HEK293 (cell line): ENCODE measurements around the gene SLMAP.

Experiments
- CTCF ChIA-PET: fragments of 350-600 bp; formaldehyde crosslinking; extraction: SDS; loops from one replicate; lab custom pipeline; 2021; ENCODE audit warnings: antibody characterized with exemption; lab: Yijun Ruan, JAX
- POLR2A ChIA-PET: fragments of 300-600 bp; formaldehyde crosslinking; extraction: SDS; loops from one replicate; lab custom pipeline; 2020; ENCODE audit warnings: antibody characterized with exemption, inconsistent platforms; lab: Yijun Ruan, JAX
- H3K27ac ChIP-seq: fragments of 200-500 bp; sonication (Bioruptor generic); 2 replicates; pipeline ENCODE4 v1.5.1; 2014; ENCODE audit warnings: low read depth, low read length, control low read depth, inconsistent platforms; ENCODE audit errors: extremely low read depth
- H3K36me3 ChIP-seq, 2 experiments: fragments of 200-500 bp in 1 of 2; sonication (Bioruptor generic) in 1 of 2; 1 replicate in 1 of 2; 2 replicates in 1 of 2; pipeline ENCODE4 v1.5.1; 2014 to 2017; ENCODE audit warnings: inconsistent platforms in 2 of 2, low read length in 2 of 2; ENCODE audit not compliant: control insufficient read depth in 2 of 2, insufficient read depth in 1 of 2
- H3K4me1 ChIP-seq: fragments of 200-500 bp; sonication (Bioruptor generic); 2 replicates; pipeline ENCODE4 v1.5.1; 2014; ENCODE audit warnings: mild to moderate bottlenecking, low read length, inconsistent platforms; ENCODE audit not compliant: control insufficient read depth, insufficient read depth
- H3K4me3 ChIP-seq: 2 replicates; pipeline ENCODE4 v1.5.1; 2011; ENCODE audit warnings: low read depth, mild to moderate bottlenecking, control low read depth, low read length, moderate library complexity
- H3K9me3 ChIP-seq: fragments of 200-500 bp; sonication (Bioruptor generic); 2 replicates; pipeline ENCODE4 v1.5.1; 2014; ENCODE audit warnings: low read depth, low read length, inconsistent platforms; ENCODE audit not compliant: control insufficient read depth, insufficient read depth
- ELK4 ChIP-seq: IDR thresholded peaks from 2 replicates; pipeline ENCODE4 v1.6.1; 2011; ENCODE audit warnings: mild to moderate bottlenecking, low read depth, low read length, borderline replicate concordance
- KLF1 ChIP-seq: fragments of 450-650 bp; formaldehyde crosslinking; IDR thresholded peaks from 2 replicates; pipeline ENCODE4 v1.5.1; 2016; ENCODE audit warnings: missing biosample characterization, missing genetic modification characterization
- MEIS1 ChIP-seq: sonication (generic); formaldehyde crosslinking; IDR thresholded peaks from 2 replicates; pipeline ENCODE4 v1.8.1; 2022; ENCODE audit warnings: missing genetic modification reagents, mild to moderate bottlenecking, borderline replicate concordance
- MZF1 ChIP-seq: fragments of 450-650 bp; formaldehyde crosslinking; IDR thresholded peaks from 2 replicates; pipeline ENCODE4 v1.5.1; 2017; ENCODE audit warnings: missing biosample characterization, missing genetic modification characterization, borderline replicate concordance
- PRDM10 ChIP-seq: fragments of 450-650 bp; formaldehyde crosslinking; IDR thresholded peaks from 2 replicates; pipeline ENCODE4 v1.5.1; 2016; ENCODE audit warnings: missing biosample characterization, missing genetic modification characterization
- SALL2 ChIP-seq: fragments of 450-650 bp; formaldehyde crosslinking; IDR thresholded peaks from 2 replicates; pipeline ENCODE4 v1.5.0; 2017; ENCODE audit warnings: missing biosample characterization, mild to moderate bottlenecking, missing genetic modification characterization, borderline replicate concordance
- ZBTB8A ChIP-seq: fragments of 450-650 bp; formaldehyde crosslinking; IDR thresholded peaks from 2 replicates; pipeline ENCODE4 v1.5.1; 2016; ENCODE audit warnings: missing biosample characterization, missing genetic modification characterization
- ZFP37 ChIP-seq: fragments of 450-650 bp; formaldehyde crosslinking; IDR thresholded peaks from 2 replicates; pipeline ENCODE4 v1.5.1; 2016; ENCODE audit warnings: missing biosample characterization, missing genetic modification characterization
- ZFP41 ChIP-seq: fragments of 450-650 bp; formaldehyde crosslinking; IDR thresholded peaks from 2 replicates; pipeline ENCODE4 v1.5.1; 2016; ENCODE audit warnings: missing biosample characterization, missing genetic modification characterization, borderline replicate concordance
- ZFP69B ChIP-seq: fragments of 450-650 bp; formaldehyde crosslinking; IDR thresholded peaks from 2 replicates; pipeline ENCODE4 v1.5.1; 2016; ENCODE audit warnings: missing biosample characterization, missing genetic modification characterization
- ZNF121 ChIP-seq: fragments of 450-650 bp; formaldehyde crosslinking; IDR thresholded peaks from 2 replicates; pipeline ENCODE4 v1.5.1; 2016; ENCODE audit warnings: missing biosample characterization, missing genetic modification characterization
- ZNF138 ChIP-seq: fragments of 450-650 bp; formaldehyde crosslinking; IDR thresholded peaks from 2 replicates; pipeline ENCODE4 v1.5.1; 2016; ENCODE audit warnings: missing biosample characterization, missing genetic modification characterization, borderline replicate concordance
- ZNF169 ChIP-seq: fragments of 450-650 bp; formaldehyde crosslinking; IDR thresholded peaks from 2 replicates; pipeline ENCODE4 v1.5.1; 2016; ENCODE audit warnings: missing biosample characterization, missing genetic modification characterization
- ZNF19 ChIP-seq: fragments of 450-650 bp; formaldehyde crosslinking; IDR thresholded peaks from 2 replicates; pipeline ENCODE4; 2016; ENCODE audit warnings: missing biosample characterization, missing genetic modification characterization, low read depth
- ZNF23 ChIP-seq: fragments of 450-650 bp; formaldehyde crosslinking; IDR thresholded peaks from 2 replicates; pipeline ENCODE4 v1.5.1; 2016; ENCODE audit warnings: missing biosample characterization, missing genetic modification characterization, borderline replicate concordance
- ZNF366 ChIP-seq: fragments of 450-650 bp; formaldehyde crosslinking; conservative IDR thresholded peaks from 2 replicates; pipeline ENCODE4 v1.5.1; 2016; ENCODE audit warnings: missing biosample characterization, missing genetic modification characterization
- ZNF394 ChIP-seq: fragments of 450-650 bp; formaldehyde crosslinking; IDR thresholded peaks from 2 replicates; pipeline ENCODE4 v1.5.1; 2016; ENCODE audit warnings: missing biosample characterization, missing genetic modification characterization, mild to moderate bottlenecking, moderate library complexity, borderline replicate concordance
- ZNF404 ChIP-seq: fragments of 450-650 bp; formaldehyde crosslinking; IDR thresholded peaks from 2 replicates; pipeline ENCODE4 v1.5.1; 2017; ENCODE audit warnings: missing biosample characterization, missing genetic modification characterization
- ZNF529 ChIP-seq: fragments of 450-650 bp; formaldehyde crosslinking; IDR thresholded peaks from 2 replicates; pipeline ENCODE4 v1.5.1; 2017; ENCODE audit warnings: missing genetic modification characterization, missing biosample characterization; ENCODE audit not compliant: insufficient replicate concordance
- ZNF548 ChIP-seq: fragments of 450-650 bp; formaldehyde crosslinking; IDR thresholded peaks from 2 replicates; pipeline ENCODE4 v1.5.1; 2016; ENCODE audit warnings: missing biosample characterization, missing genetic modification characterization
- ZNF624 ChIP-seq: fragments of 450-650 bp; formaldehyde crosslinking; IDR thresholded peaks from 2 replicates; pipeline ENCODE4 v1.5.1; 2017; ENCODE audit warnings: missing biosample characterization, missing genetic modification characterization
- ZNF629 ChIP-seq: fragments of 450-650 bp; formaldehyde crosslinking; IDR thresholded peaks from 2 replicates; pipeline ENCODE4 v1.5.1; 2017; ENCODE audit warnings: missing biosample characterization, missing genetic modification characterization
- ZNF830 ChIP-seq: fragments of 450-650 bp; IDR thresholded peaks from 2 replicates; pipeline ENCODE4 v1.5.0; 2018; ENCODE audit warnings: missing biosample characterization, missing genetic modification characterization, low read depth, mild to moderate bottlenecking, moderate library complexity
- ZNF837 ChIP-seq: fragments of 450-650 bp; formaldehyde crosslinking; IDR thresholded peaks from 2 replicates; pipeline ENCODE4 v1.5.1; 2016; ENCODE audit warnings: missing biosample characterization, missing genetic modification characterization
- TF ChIP-seq, protein P1 (sequence below): fragments of 450-650 bp; formaldehyde crosslinking; IDR thresholded peaks from 2 replicates; pipeline ENCODE4; 2016; ENCODE audit warnings: missing biosample characterization, missing genetic modification characterization
- TF ChIP-seq, protein P2 (sequence below): fragments of 450-650 bp; formaldehyde crosslinking; IDR thresholded peaks from 2 replicates; pipeline ENCODE4 v1.5.1; 2016; ENCODE audit warnings: missing biosample characterization, missing genetic modification characterization

The SLMAP gene

DNA sequence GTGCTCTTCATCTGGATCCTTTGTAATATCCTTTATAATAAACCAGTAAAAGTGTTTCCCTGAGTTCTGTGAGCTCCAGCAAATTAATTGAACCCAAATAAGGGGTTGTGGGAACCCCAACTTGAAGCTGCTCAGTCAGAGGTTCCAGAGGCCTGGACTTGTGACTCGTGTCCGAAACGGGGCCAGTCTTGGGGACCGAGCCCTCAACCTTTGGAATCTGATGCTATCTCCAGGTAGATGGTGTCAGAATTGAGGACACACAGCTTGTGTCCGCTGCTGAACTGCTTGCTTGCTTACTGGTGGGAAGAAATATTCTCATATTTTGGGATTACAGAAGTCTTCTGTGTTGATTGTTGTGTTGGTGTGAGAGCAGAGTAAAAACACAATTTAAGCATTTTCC is 212.4 kb downstream of the SLMAP start:
- Histone ChIP-seq H3K4me3 (no peak overlapping the region), H3K4me1 (no peaks in the 10 kb centered on the region), H3K27ac (no peak overlapping the region), H3K36me3 (no peaks in the 10 kb centered on the region), H3K9me3 (no peaks in the 10 kb centered on the region)
- CTCF ChIA-PET: no interaction called here
- POLR2A ChIA-PET: no interaction called here
- TF ChIP-seq ZNF366: no peak
- no peak for TF ChIP-seq ZNF830
- no peak for TF ChIP-seq ELK4
- TF ChIP-seq ZNF138 (tag by site-specific recombination): no peak
- TF ChIP-seq ZBTB8A (tag by site-specific recombination): no peak
- TF ChIP-seq ZNF548 (tag by site-specific recombination): no peak
- no peak for TF ChIP-seq ZFP37
- no peak for TF ChIP-seq ZNF23 (tag by site-specific recombination)
- TF ChIP-seq, protein P1, sequence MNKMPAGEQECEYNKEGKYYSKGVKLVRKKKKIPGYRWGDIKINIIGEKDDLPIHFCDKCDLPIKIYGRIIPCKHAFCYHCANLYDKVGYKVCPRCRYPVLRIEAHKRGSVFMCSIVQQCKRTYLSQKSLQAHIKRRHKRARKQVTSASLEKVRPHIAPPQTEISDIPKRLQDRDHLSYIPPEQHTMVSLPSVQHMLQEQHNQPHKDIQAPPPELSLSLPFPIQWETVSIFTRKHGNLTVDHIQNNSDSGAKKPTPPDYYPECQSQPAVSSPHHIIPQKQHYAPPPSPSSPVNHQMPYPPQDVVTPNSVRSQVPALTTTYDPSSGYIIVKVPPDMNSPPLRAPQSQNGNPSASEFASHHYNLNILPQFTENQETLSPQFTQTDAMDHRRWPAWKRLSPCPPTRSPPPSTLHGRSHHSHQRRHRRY (tag by site-specific recombination): no peak
- no peak for TF ChIP-seq ZFP41 (tag by site-specific recombination)
- no peak for TF ChIP-seq SALL2 (tag by site-specific recombination)
- TF ChIP-seq ZNF404 (tag by site-specific recombination): no peak
- no peak for TF ChIP-seq MEIS1 (CRISPR knock-in tag)
- TF ChIP-seq, protein P2, sequence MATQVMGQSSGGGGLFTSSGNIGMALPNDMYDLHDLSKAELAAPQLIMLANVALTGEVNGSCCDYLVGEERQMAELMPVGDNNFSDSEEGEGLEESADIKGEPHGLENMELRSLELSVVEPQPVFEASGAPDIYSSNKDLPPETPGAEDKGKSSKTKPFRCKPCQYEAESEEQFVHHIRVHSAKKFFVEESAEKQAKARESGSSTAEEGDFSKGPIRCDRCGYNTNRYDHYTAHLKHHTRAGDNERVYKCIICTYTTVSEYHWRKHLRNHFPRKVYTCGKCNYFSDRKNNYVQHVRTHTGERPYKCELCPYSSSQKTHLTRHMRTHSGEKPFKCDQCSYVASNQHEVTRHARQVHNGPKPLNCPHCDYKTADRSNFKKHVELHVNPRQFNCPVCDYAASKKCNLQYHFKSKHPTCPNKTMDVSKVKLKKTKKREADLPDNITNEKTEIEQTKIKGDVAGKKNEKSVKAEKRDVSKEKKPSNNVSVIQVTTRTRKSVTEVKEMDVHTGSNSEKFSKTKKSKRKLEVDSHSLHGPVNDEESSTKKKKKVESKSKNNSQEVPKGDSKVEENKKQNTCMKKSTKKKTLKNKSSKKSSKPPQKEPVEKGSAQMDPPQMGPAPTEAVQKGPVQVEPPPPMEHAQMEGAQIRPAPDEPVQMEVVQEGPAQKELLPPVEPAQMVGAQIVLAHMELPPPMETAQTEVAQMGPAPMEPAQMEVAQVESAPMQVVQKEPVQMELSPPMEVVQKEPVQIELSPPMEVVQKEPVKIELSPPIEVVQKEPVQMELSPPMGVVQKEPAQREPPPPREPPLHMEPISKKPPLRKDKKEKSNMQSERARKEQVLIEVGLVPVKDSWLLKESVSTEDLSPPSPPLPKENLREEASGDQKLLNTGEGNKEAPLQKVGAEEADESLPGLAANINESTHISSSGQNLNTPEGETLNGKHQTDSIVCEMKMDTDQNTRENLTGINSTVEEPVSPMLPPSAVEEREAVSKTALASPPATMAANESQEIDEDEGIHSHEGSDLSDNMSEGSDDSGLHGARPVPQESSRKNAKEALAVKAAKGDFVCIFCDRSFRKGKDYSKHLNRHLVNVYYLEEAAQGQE (tag by site-specific recombination): no peak
- no peak for TF ChIP-seq ZNF624 (tag by site-specific recombination)
- TF ChIP-seq ZNF19: no peak
- no peak for TF ChIP-seq ZNF529 (tag by site-specific recombination)
- no peak for TF ChIP-seq ZNF121

GRCh38 chr3:57971975-57972374 is 215.9 kb downstream of the SLMAP start:
- Histone ChIP-seq H3K27ac (no peak overlapping the region), H3K4me3 (no peak overlapping the region), H3K4me1 (no peaks in the 10 kb centered on the region), H3K9me3 (no peaks in the 10 kb centered on the region), H3K36me3 (no peaks in the 10 kb centered on the region)
- CTCF ChIA-PET: interaction anchor here (1.4 kb wide), 1 partner anchor 9 kb away, joined by 4 read pairs; no protein-coding TSS in a partner anchor
- TF ChIP-seq ZNF169 (tag by site-specific recombination) (no peak), MZF1 (tag by site-specific recombination) (no peak), ZNF138 (tag by site-specific recombination) (no peak), ZFP69B (no peak), KLF1 (tag by site-specific recombination) (peak; percentile 86), ZNF837 (tag by site-specific recombination) (no peak), PRDM10 (peak; percentile 60), ZNF629 (tag by site-specific recombination) (no peak), ZNF394 (tag by site-specific recombination) (no peak)
- POLR2A ChIA-PET: interaction anchor here (0.6 kb wide), 1 partner anchor 361 kb away, joined by 4 read pairs; the partner anchor contains the start of gene PXK
